Upper lobe of left lung (tissue), 4 donors: ENCODE results near the gene TAS2R60.

ENCODE experiments used
- POLR2A ChIP-seq, 4 donors: fragments of 450-650 bp; IDR thresholded peaks; one replicate each; pipeline ENCODE4 v1.5.1; 2016 to 2017; ENCODE audit warnings: antibody characterized with exemption in 4 of 4, mild to moderate bottlenecking in 2 of 4
- POLR2AphosphoS5 ChIP-seq, 2 donors: sonication (generic); formaldehyde crosslinking; IDR thresholded peaks; one replicate each; pipeline ENCODE4 v1.5.1; 2017; ENCODE audit warnings: antibody characterized with exemption in 2 of 2
- TF ChIP-seq, protein P1 (sequence below), 6 experiments: fragments of 450-650 bp in 4 of 6; fragments of 200-600 bp in 2 of 6; sonication (generic) in 2 of 6; IDR thresholded peaks; one replicate each; pipeline ENCODE4 v1.5.1; 2016 to 2019; ENCODE audit warnings: antibody characterized with exemption in 6 of 6

DNA sequence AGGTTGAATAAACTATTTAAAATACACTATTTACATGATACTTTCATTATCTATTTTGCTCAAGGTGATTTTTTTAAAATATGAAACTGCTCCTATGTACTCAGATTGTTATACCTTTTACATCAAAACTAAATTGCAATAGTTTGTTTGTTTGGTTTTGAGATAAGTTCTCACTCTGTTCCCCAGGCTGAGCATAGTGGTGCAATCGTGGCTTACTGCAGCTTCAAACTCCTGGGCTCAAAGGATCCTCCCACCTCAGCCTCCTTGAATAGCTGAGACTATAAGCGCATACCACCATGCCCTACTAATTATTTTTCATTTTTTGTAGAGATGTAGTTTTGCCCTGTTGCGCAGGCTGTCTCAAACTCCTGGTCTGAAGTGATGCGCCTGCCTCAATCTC, 12.7 kb downstream of the TAS2R60 start:
- TF ChIP-seq, protein P1, sequence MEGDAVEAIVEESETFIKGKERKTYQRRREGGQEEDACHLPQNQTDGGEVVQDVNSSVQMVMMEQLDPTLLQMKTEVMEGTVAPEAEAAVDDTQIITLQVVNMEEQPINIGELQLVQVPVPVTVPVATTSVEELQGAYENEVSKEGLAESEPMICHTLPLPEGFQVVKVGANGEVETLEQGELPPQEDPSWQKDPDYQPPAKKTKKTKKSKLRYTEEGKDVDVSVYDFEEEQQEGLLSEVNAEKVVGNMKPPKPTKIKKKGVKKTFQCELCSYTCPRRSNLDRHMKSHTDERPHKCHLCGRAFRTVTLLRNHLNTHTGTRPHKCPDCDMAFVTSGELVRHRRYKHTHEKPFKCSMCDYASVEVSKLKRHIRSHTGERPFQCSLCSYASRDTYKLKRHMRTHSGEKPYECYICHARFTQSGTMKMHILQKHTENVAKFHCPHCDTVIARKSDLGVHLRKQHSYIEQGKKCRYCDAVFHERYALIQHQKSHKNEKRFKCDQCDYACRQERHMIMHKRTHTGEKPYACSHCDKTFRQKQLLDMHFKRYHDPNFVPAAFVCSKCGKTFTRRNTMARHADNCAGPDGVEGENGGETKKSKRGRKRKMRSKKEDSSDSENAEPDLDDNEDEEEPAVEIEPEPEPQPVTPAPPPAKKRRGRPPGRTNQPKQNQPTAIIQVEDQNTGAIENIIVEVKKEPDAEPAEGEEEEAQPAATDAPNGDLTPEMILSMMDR (IDR thresholded peaks at IDR 0.05): no peak
- TF ChIP-seq POLR2AphosphoS5 (IDR thresholded peaks at IDR 0.05) (no peak), POLR2A (IDR thresholded peaks at IDR 0.05) (no peak)
